Measurements from ENCODE around the gene ZNF611. TPM values are rescaled to one million over a fixed set of nuclear protein-coding genes. Genes with fewer than 3 reads are reported as not detected.
"Not testable (repeated sequence)": the region's sequence is repeated elsewhere in the genome, so short reads cannot be mapped to it uniquely, and the experiment has no call there.

The ZNF611 gene
- total RNA-seq, 1 experiment from 2014 or later, result 22.4 TPM

- POLR2A ChIA-PET, result no interaction called here
- ATAC-seq, result peak; percentile 61
- CTCF ChIA-PET, result interaction anchor here (1.1 kb wide), 1 partner anchor 13 kb away, joined by 4 read pairs; the partner anchor contains the start of gene ZNF611
Measured at GRCh38 chr19:52748336-52748950, 13.6 kb upstream of the ZNF611 start.

GRCh38 chr19:52745919-52746318 is 11.1 kb upstream of the ZNF611 start:
- ATAC-seq; CTCF ChIA-PET; DNase-seq (ENCODE audit: low spot score); POLR2A ChIA-PET; H3K4me3 Mint-ChIP-seq; H3K27me3 Mint-ChIP-seq (ENCODE audit: low read depth); H3K9me3 Mint-ChIP-seq; H3K27ac Mint-ChIP-seq; H3K36me3 Mint-ChIP-seq: not testable (repeated sequence)
- H3K4me1 Mint-ChIP-seq, result peaks cover 35% of the 10 kb centered on the region

More at GRCh38 chr19:52748336-52748950, 13.6 kb upstream of the ZNF611 start:
- Mint-ChIP-seq H3K4me1 (peaks cover 23% of the 10 kb centered on the region), H3K4me3 (peak overlapping the region; percentile 63), H3K9me3 (no peaks in the 10 kb centered on the region), H3K27ac (no peak overlapping the region), H3K36me3 (no peaks in the 10 kb centered on the region), H3K27me3 (ENCODE audit: low read depth) (no peaks in the 10 kb centered on the region; the same call in 1 of the 2 replicates)
- no peak for DNase-seq (ENCODE audit: low spot score)
- TF ChIP-seq CTCF (IDR thresholded peaks at IDR 0.05), result 0 out of 2 replicates have a peak, but pooled peaks have one; percentile 24
- TF ChIP-seq TEAD1 (CRISPR knock-in tag; IDR thresholded peaks at IDR 0.05), result no peak
- no peak for TF ChIP-seq ZNF121 (CRISPR knock-in tag; IDR thresholded peaks at IDR 0.05)

- Mint-ChIP-seq H3K9me3 (no peaks in the 10 kb centered on the region), H3K36me3 (no peaks in the 10 kb centered on the region), H3K4me1 (peaks cover 44% of the 10 kb centered on the region), H3K27ac (no peak overlapping the region), H3K4me3 (no peak overlapping the region), H3K27me3 (ENCODE audit: low read depth) (no peaks in the 10 kb centered on the region; the same call in none of the 2 replicates)
- TF ChIP-seq ERG (CRISPR knock-in tag; IDR thresholded peaks at IDR 0.05), result no peak
- no peak for TF ChIP-seq USF2 (CRISPR knock-in tag; IDR thresholded peaks at IDR 0.05)
- no peak for TF ChIP-seq AR (CRISPR knock-in tag; IDR thresholded peaks at IDR 0.05)
- TF ChIP-seq RORB (CRISPR knock-in tag; IDR thresholded peaks at IDR 0.05), result no peak
- TF ChIP-seq ZNF423 (CRISPR knock-in tag; IDR thresholded peaks at IDR 0.05), result no peak
- TF ChIP-seq ZNF281 (CRISPR knock-in tag; IDR thresholded peaks at IDR 0.05), result no peak
- no peak for TF ChIP-seq ATF6 (CRISPR knock-in tag; IDR thresholded peaks at IDR 0.05)
- TF ChIP-seq ZSCAN18 (CRISPR knock-in tag; IDR thresholded peaks at IDR 0.05), result no peak
- no peak for TF ChIP-seq ETV6 (CRISPR knock-in tag; IDR thresholded peaks at IDR 0.05)
- TF ChIP-seq KAT7 (CRISPR knock-in tag; IDR thresholded peaks at IDR 0.05; ENCODE audit: borderline replicate concordance), result no peak
- no peak for TF ChIP-seq PREB (CRISPR knock-in tag; IDR thresholded peaks at IDR 0.05; ENCODE audit: borderline replicate concordance)
- TF ChIP-seq ZMAT4 (CRISPR knock-in tag; IDR thresholded peaks at IDR 0.05), result no peak
- no peak for DNase-seq (ENCODE audit: low spot score)
- no peak for ATAC-seq
- ChIA-PET POLR2A (no interaction called here), CTCF (no interaction called here)
Measured at GRCh38 chr19:52743091-52743490, 8.2 kb upstream of the ZNF611 start.

Measured in WTC11 (cell line).